HCT116 (cell line): Measurements from ENCODE around the gene GID4.

ENCODE experiments used
- CTCF ChIP-seq, 3 experiments: fragments of 200-600 bp in 1 of 3; sonication (generic) in 1 of 3; IDR thresholded peaks in 2 of 3; conservative IDR thresholded peaks in 1 of 3; 2 replicates each; pipeline ENCODE4 v1.5.1; 2012 to 2017; ENCODE audit warnings: low read depth in 2 of 3, low read length in 2 of 3, antibody characterized with exemption in 1 of 3, borderline replicate concordance in 1 of 3, control low read depth in 1 of 3, mild to moderate bottlenecking in 1 of 3, mixed read lengths in 1 of 3, mixed run types in 1 of 3, moderate library complexity in 1 of 3; ENCODE audit not compliant: insufficient read depth in 1 of 3
- EZH2 ChIP-seq: fragments of 200-600 bp; sonication (generic); IDR thresholded peaks from 2 replicates; pipeline ENCODE4 v1.6.1; 2017; ENCODE audit warnings: antibody characterized with exemption, mixed run types
- POLR2A ChIP-seq: IDR thresholded peaks from 2 replicates; pipeline ENCODE4 v1.7.0; 2011; ENCODE audit warnings: borderline replicate concordance; ENCODE audit not compliant: insufficient read depth, insufficient read length; ENCODE audit errors: extremely low read depth
- TCF7L2 ChIP-seq: IDR thresholded peaks from 2 replicates; pipeline ENCODE4 v1.7.0; 2011; ENCODE audit warnings: borderline replicate concordance, inconsistent platforms; ENCODE audit not compliant: insufficient read depth, insufficient read length; ENCODE audit errors: extremely low read depth

- TF ChIP-seq EZH2 = no peak
- peak in 2 of 3 experiments; percentile 64 to 65; a peak in 4 of 6 replicates for TF ChIP-seq CTCF (IDR thresholded peaks at IDR 0.05 in 2 of 3, conservative IDR thresholded peaks at IDR 0.05 in 1 of 3; ENCODE audit: borderline replicate concordance in 1 of 3, insufficient read depth in 1 of 3, low read depth in 2 of 3, low read length in 2 of 3)
- no peak for TF ChIP-seq TCF7L2
- no peak for TF ChIP-seq POLR2A
Observed at GRCh38 chr17:18093616-18094408, 54.6 kb downstream of the GID4 start.
